ENCODE data around the gene SAE1.
A peak's percentile ranks its signal among the peaks of the same experiment; 100 is the strongest.

SAE1 gene

GRCh38 chr19:47110521-47111005, 20.1 kb upstream of the SAE1 start:
- no peak for FAIRE-seq
- no peak for DNase-seq (ENCODE audit: insufficient read length, low spot score)
- no peak for TF ChIP-seq POLR2A (IDR thresholded peaks at IDR 0.05; ENCODE audit: low read depth, low read length)

- TF ChIP-seq POLR2A (IDR thresholded peaks at IDR 0.05; ENCODE audit: low read depth, low read length) = no peak
These were observed 19.5 kb upstream of the SAE1 start for GRCh38 chr19:47111006-47111621.

GRCh38 chr19:47111682-47112165, 18.9 kb upstream of the SAE1 start:
- no peak for TF ChIP-seq POLR2A (IDR thresholded peaks at IDR 0.05; ENCODE audit: low read depth, low read length)
- no peak for FAIRE-seq
- DNase-seq (ENCODE audit: insufficient read length, low spot score) = no peak

More at GRCh38 chr19:47111006-47111621, 19.5 kb upstream of the SAE1 start:
- no peak for FAIRE-seq
- DNase-seq (ENCODE audit: insufficient read length, low spot score) = no peak

- FAIRE-seq = peak; percentile 15
- peak; percentile 37 for DNase-seq (ENCODE audit: insufficient read length, low spot score)
- peak; percentile 67; the same call in 1 of the 2 replicates for TF ChIP-seq POLR2A (IDR thresholded peaks at IDR 0.05; ENCODE audit: low read depth, low read length)
These were observed 18.3 kb upstream of the SAE1 start for GRCh38 chr19:47112166-47112996.

- TF ChIP-seq POLR2A (IDR thresholded peaks at IDR 0.05; ENCODE audit: low read depth, low read length) = peak; percentile 55
- FAIRE-seq (peak; percentile 90), DNase-seq (ENCODE audit: insufficient read length, low spot score) (peak; percentile 74)
These were observed 17.4 kb upstream of the SAE1 start, which contains the start of gene ZC3H4 for GRCh38 chr19:47112997-47113849. TSS of gene ZC3H4 (minus strand) at chr19:47113776. CDS start at chr19:47112584, 1,192 bp downstream.

- TF ChIP-seq POLR2A (IDR thresholded peaks at IDR 0.05; ENCODE audit: low read depth, low read length) = no peak
- FAIRE-seq (no peak), DNase-seq (ENCODE audit: insufficient read length, low spot score) (no peak)
These were observed 16.6 kb upstream of the SAE1 start for GRCh38 chr19:47113850-47114651.

- no peak for FAIRE-seq
- no peak for DNase-seq (ENCODE audit: insufficient read length, low spot score)
- TF ChIP-seq POLR2A (IDR thresholded peaks at IDR 0.05; ENCODE audit: low read depth, low read length) = no peak
These were observed 10.1 kb upstream of the SAE1 start for GRCh38 chr19:47120470-47121067.

GRCh38 chr19:47122359-47123335, 8.0 kb upstream of the SAE1 start:
- FAIRE-seq (no peak), DNase-seq (ENCODE audit: insufficient read length, low spot score) (no peak)
- TF ChIP-seq POLR2A (IDR thresholded peaks at IDR 0.05; ENCODE audit: low read depth, low read length) = no peak

- no peak for TF ChIP-seq POLR2A (IDR thresholded peaks at IDR 0.05; ENCODE audit: low read depth, low read length)
- DNase-seq (ENCODE audit: insufficient read length, low spot score) = no peak
- FAIRE-seq = no peak
These were observed 7.2 kb upstream of the SAE1 start for GRCh38 chr19:47123406-47123805.

- DNase-seq (ENCODE audit: insufficient read length, low spot score) = no peak
- no peak for TF ChIP-seq POLR2A (IDR thresholded peaks at IDR 0.05; ENCODE audit: low read depth, low read length)
- peak; percentile 43 for FAIRE-seq
These were observed 5.5 kb upstream of the SAE1 start for GRCh38 chr19:47124937-47125668.

GRCh38 chr19:47125669-47125938, 5.0 kb upstream of the SAE1 start:
- DNase-seq (ENCODE audit: insufficient read length, low spot score) (no peak), FAIRE-seq (no peak)
- no peak for TF ChIP-seq POLR2A (IDR thresholded peaks at IDR 0.05; ENCODE audit: low read depth, low read length)

Measured in H54 (cell line).